ENCODE results near the gene XPO6.
A peak's percentile ranks its signal among the peaks of the same experiment; 100 is the strongest.

The XPO6 gene

GRCh38 chr16:28210264-28210663 is 1.5 kb downstream of the XPO6 start:
- no peak for DNase-seq

- no peak for DNase-seq
Measured at GRCh38 chr16:28208824-28209223, 2.9 kb downstream of the XPO6 start.

- DNase-seq: no peak
Measured at GRCh38 chr16:28208131-28208530, 3.6 kb downstream of the XPO6 start.

- DNase-seq: no peak
Measured at GRCh38 chr16:28207399-28207798, 4.4 kb downstream of the XPO6 start.

GRCh38 chr16:28205974-28206373 is 5.8 kb downstream of the XPO6 start:
- no peak for DNase-seq

GRCh38 chr16:28205117-28205899 is 6.5 kb downstream of the XPO6 start:
- no peak for DNase-seq

- no peak for DNase-seq
Measured at GRCh38 chr16:28204622-28205021, 7.1 kb downstream of the XPO6 start.

- no peak for DNase-seq
Measured at GRCh38 chr16:28204204-28204603, 7.6 kb downstream of the XPO6 start.

GRCh38 chr16:28202147-28202746 is 9.5 kb downstream of the XPO6 start:
- no peak for DNase-seq

GRCh38 chr16:28200661-28201060 is 11.1 kb downstream of the XPO6 start:
- no peak for DNase-seq

GRCh38 chr16:28196387-28196987 is 15.3 kb downstream of the XPO6 start:
- DNase-seq: no peak

- DNase-seq: no peak
Measured at GRCh38 chr16:28195859-28196258, 15.9 kb downstream of the XPO6 start.

GRCh38 chr16:28193530-28194423 is 18.0 kb downstream of the XPO6 start:
- DNase-seq: peak; percentile 93

- DNase-seq: no peak
Measured at GRCh38 chr16:28192806-28193529, 18.8 kb downstream of the XPO6 start.

- no peak for DNase-seq
Measured at GRCh38 chr16:28191364-28191960, 20.3 kb downstream of the XPO6 start.

- DNase-seq: peak; percentile 51
Measured at GRCh38 chr16:28189245-28189644, 22.5 kb downstream of the XPO6 start.

- DNase-seq: no peak
Measured at GRCh38 chr16:28188085-28188916, 23.5 kb downstream of the XPO6 start.

GRCh38 chr16:28187595-28188004 is 24.2 kb downstream of the XPO6 start:
- DNase-seq: no peak

- peak; percentile 60 for DNase-seq
Measured at GRCh38 chr16:28186752-28187151, 25.0 kb downstream of the XPO6 start.

- DNase-seq: no peak
Measured at GRCh38 chr16:28185696-28186095, 26.1 kb downstream of the XPO6 start.

GRCh38 chr16:28184625-28185024 is 27.1 kb downstream of the XPO6 start:
- no peak for DNase-seq

Measured in fibroblast of skin of back (primary cell).